Measurements from ENCODE around the gene NEUROD6. TPM values are rescaled to one million over a fixed set of nuclear protein-coding genes. Genes with fewer than 3 reads are reported as not detected.

Gene NEUROD6
- total RNA-seq, 1 donor from 2014 or later, result not detected

DNA sequence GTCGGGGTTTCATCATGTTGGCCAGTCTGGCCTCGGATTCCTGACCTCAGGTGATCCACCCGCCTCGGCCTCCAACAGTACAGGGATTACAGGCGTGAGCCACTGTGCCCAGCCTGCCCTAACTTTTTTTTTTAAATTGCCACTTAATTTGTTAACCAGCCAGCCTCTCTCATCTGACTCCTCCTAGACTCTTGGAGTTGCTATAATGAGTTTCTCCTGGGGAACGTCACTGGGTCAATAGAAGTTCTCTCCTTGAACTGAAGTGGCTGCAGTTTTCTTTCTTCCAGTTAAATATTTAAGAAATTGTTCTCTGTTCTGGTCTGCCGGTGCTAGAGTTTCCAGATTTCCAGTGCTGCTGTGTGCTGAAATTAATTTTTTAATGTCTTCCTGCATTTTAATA is 27.6 kb downstream of the NEUROD6 start:
- Mint-ChIP-seq H3K27ac (ENCODE audit: unreplicated experiment) (no peak overlapping the region), H3K27me3 (ENCODE audit: unreplicated experiment) (peaks cover 8% of the 10 kb centered on the region), H3K36me3 (ENCODE audit: unreplicated experiment) (no peaks in the 10 kb centered on the region)

DNA sequence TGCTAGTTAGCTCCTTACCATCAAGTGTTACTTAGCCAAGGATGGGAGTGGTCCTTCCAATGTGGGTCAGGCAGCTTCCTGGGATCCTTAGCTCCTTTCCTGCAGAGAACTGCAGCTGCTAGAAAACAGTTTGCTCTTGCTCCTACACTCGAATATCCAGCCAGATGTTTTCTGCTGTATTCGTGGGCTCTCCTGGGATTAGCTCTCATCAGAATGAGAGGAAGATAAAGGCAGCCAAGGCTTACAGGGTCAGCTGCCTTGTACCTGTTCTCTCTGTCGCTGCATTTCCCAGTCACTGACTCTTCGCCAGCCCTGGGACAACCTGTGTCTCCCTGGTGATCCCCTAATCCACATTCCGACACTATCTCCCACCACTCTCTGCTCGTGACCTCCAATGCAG is 29.0 kb downstream of the NEUROD6 start:
- TF ChIP-seq, protein P1, sequence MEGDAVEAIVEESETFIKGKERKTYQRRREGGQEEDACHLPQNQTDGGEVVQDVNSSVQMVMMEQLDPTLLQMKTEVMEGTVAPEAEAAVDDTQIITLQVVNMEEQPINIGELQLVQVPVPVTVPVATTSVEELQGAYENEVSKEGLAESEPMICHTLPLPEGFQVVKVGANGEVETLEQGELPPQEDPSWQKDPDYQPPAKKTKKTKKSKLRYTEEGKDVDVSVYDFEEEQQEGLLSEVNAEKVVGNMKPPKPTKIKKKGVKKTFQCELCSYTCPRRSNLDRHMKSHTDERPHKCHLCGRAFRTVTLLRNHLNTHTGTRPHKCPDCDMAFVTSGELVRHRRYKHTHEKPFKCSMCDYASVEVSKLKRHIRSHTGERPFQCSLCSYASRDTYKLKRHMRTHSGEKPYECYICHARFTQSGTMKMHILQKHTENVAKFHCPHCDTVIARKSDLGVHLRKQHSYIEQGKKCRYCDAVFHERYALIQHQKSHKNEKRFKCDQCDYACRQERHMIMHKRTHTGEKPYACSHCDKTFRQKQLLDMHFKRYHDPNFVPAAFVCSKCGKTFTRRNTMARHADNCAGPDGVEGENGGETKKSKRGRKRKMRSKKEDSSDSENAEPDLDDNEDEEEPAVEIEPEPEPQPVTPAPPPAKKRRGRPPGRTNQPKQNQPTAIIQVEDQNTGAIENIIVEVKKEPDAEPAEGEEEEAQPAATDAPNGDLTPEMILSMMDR (IDR thresholded peaks at IDR 0.05), result no peak
- Mint-ChIP-seq H3K9me3 (ENCODE audit: unreplicated experiment) (no peaks in the 10 kb centered on the region), H3K27me3 (ENCODE audit: unreplicated experiment) (peaks cover 11% of the 10 kb centered on the region), H3K4me1 (ENCODE audit: unreplicated experiment) (no peaks in the 10 kb centered on the region), H3K27ac (ENCODE audit: unreplicated experiment) (no peak overlapping the region), H3K36me3 (ENCODE audit: unreplicated experiment) (no peaks in the 10 kb centered on the region), H3K4me3 (ENCODE audit: unreplicated experiment) (no peak overlapping the region)
- no peak for DNase-seq (ENCODE audit: extremely low spot score, unreplicated experiment)

More for the DNA sequence above, 27.6 kb downstream of the NEUROD6 start:
- TF ChIP-seq, protein P1 (IDR thresholded peaks at IDR 0.05), result no peak
- no peak overlapping the region for H3K4me3 Mint-ChIP-seq (ENCODE audit: unreplicated experiment)
- H3K9me3 Mint-ChIP-seq (ENCODE audit: unreplicated experiment), result no peaks in the 10 kb centered on the region
- H3K4me1 Mint-ChIP-seq (ENCODE audit: unreplicated experiment), result no peaks in the 10 kb centered on the region
- no peak for DNase-seq (ENCODE audit: extremely low spot score, unreplicated experiment)

DNA sequence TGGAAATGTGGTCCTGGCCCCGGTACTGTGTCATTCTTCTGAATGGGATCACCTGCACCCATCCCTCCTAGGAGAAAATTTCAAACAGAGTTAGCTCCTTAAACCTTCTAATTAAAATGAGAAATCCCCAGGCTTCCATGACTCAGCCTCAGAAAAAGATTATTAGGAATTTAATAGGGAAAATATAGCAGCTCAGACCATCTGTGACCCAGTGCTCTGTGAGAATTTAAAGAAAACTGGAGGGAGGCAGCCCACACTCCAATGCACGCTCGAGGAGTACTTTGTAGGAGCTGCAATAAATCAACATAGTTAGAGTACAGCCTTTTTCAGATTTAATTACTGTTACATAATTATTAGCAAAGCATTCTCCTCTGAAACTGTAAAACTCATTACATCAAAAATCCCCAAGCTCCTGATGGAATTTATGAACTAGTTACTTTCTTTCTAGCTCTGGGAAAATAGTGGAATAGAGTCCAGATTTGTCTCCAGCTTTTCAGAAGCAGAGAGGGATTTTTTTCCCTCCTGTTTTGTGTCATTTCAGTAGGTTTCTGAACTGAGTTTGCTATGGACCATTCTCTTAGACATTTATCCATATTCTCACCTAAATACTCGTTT is 30.1 kb downstream of the NEUROD6 start:
- Mint-ChIP-seq H3K36me3 (ENCODE audit: unreplicated experiment) (no peaks in the 10 kb centered on the region), H3K9me3 (ENCODE audit: unreplicated experiment) (no peaks in the 10 kb centered on the region), H3K4me1 (ENCODE audit: unreplicated experiment) (no peaks in the 10 kb centered on the region), H3K4me3 (ENCODE audit: unreplicated experiment) (no peak overlapping the region), H3K27ac (ENCODE audit: unreplicated experiment) (no peak overlapping the region), H3K27me3 (ENCODE audit: unreplicated experiment) (peaks cover 13% of the 10 kb centered on the region)
- DNase-seq (ENCODE audit: extremely low spot score, unreplicated experiment), result no peak
- TF ChIP-seq, protein P1 (IDR thresholded peaks at IDR 0.05), result no peak

DNA sequence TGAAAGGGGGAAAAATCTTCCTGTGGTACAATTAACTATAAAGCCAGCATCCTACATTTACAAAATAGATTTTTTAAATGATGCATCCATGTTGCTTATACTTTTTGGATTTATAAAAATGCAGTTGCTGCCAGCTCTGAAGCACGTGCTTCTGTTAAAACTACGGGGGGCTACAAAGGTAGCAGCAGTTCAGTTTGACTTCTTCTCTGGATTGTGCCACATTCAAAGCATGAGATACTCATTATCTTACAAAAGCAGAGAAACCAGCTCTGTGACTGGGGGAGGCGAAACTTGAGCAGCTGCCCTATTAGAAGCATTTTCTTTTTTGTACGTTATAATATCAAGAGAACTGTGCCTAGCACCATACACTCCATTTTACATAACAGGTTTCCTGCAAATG is 31.1 kb downstream of the NEUROD6 start:
- peaks cover 14% of the 10 kb centered on the region for H3K27me3 Mint-ChIP-seq (ENCODE audit: unreplicated experiment)
- TF ChIP-seq, protein P1 (IDR thresholded peaks at IDR 0.05), result no peak
- no peak for DNase-seq (ENCODE audit: extremely low spot score, unreplicated experiment)
- no peaks in the 10 kb centered on the region for H3K4me1 Mint-ChIP-seq (ENCODE audit: unreplicated experiment)
- no peak overlapping the region for H3K27ac Mint-ChIP-seq (ENCODE audit: unreplicated experiment)
- H3K4me3 Mint-ChIP-seq (ENCODE audit: unreplicated experiment), result no peak overlapping the region
- H3K9me3 Mint-ChIP-seq (ENCODE audit: unreplicated experiment), result no peaks in the 10 kb centered on the region
- H3K36me3 Mint-ChIP-seq (ENCODE audit: unreplicated experiment), result no peaks in the 10 kb centered on the region

DNA sequence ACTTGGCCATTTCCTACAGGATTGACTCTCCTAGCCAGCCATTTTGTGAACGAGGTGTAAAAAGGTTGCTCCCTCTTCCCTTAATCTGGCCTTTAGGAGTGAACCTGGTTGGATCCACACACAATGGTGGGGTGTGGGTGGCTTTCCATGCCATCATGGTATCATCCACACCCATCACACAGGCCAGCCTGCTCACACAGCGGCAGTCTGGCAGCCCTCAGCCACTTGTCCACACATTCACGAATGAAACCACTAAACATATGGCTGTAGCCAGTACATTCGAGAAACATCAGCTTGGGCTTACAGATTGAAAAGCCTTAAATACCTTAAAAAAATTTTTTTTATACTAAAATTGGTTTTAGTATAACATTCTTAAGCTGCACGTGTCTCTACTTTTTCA is 31.9 kb downstream of the NEUROD6 start:
- Mint-ChIP-seq H3K4me1 (ENCODE audit: unreplicated experiment) (no peaks in the 10 kb centered on the region), H3K27ac (ENCODE audit: unreplicated experiment) (no peak overlapping the region), H3K9me3 (ENCODE audit: unreplicated experiment) (no peaks in the 10 kb centered on the region), H3K27me3 (ENCODE audit: unreplicated experiment) (peaks cover 18% of the 10 kb centered on the region), H3K4me3 (ENCODE audit: unreplicated experiment) (no peak overlapping the region), H3K36me3 (ENCODE audit: unreplicated experiment) (no peaks in the 10 kb centered on the region)
- DNase-seq (ENCODE audit: extremely low spot score, unreplicated experiment), result no peak
- TF ChIP-seq, protein P1 (IDR thresholded peaks at IDR 0.05), result no peak
